ENCODE measurements around the gene ARMH1. TPM values are rescaled to one million over a fixed set of nuclear protein-coding genes. Genes with fewer than 3 reads are reported as not detected.

Gene ARMH1
- total and polyA plus RNA-seq, 2 donors (not counting 1 experiment from before 2014, with no cell fraction given): 10.2 to 225 TPM

DNA sequence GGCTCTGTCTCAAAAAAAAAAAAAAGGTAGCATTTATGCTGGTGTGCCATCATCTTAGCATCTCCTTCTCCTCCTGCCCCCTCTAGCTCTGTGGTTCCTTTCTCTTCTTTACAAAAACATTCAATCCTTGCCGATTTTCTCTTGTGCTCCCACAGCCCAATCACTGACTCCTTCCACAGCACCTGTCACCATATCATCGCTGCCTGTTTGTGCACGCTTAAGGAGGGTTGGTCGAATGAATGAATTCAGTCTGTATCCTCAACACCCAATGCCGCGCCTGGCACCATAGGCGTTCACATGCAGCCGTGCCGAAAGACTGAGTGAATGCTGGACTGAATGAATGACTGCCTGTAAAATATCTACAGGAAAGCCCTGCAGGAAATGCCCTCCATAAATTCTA, 48.5 kb downstream of the ARMH1 start:
- Histone ChIP-seq H3K9me3 (ENCODE audit: control extremely low read depth in 1 of 3, control insufficient read depth in 2 of 3, insufficient read depth in 1 of 3, low read length in 2 of 3) (peaks cover 0 to 6% (median 0%) of the 10 kb centered on the region in 3 donors), H3K4me1 (ENCODE audit: control insufficient read depth in 2 of 2, insufficient read depth in 2 of 2, low read length in 2 of 2) (peaks cover 37 to 42% of the 10 kb centered on the region in 2 donors), H3K27ac (ENCODE audit: low read length in 2 of 2) (peak overlapping the region; percentile 66 to 75), H3K79me2 (ENCODE audit: control insufficient read depth, insufficient read depth, low read length) (no peaks in the 10 kb centered on the region), H3K9ac (ENCODE audit: low read length) (peak overlapping the region; percentile 52), H2AFZ (ENCODE audit: insufficient read depth, low read depth, low read length, poor library complexity, severe bottlenecking) (no peak overlapping the region), H3K27me3 (replicated peaks in 1 of 4; ENCODE audit: control extremely low read depth in 1 of 4, control insufficient read depth in 3 of 4, insufficient read depth in 4 of 4, low read length in 3 of 4) (no peaks in the 10 kb centered on the region), H3K36me3 (replicated peaks in 1 of 2; ENCODE audit: control extremely low read depth in 1 of 2, control insufficient read depth in 1 of 2, extremely low read depth in 1 of 2, insufficient read depth in 2 of 2, low read length in 1 of 2) (no peaks in the 10 kb centered on the region), H4K20me1 (ENCODE audit: control insufficient read depth, insufficient read depth, low read length, poor library complexity, severe bottlenecking) (no peaks in the 10 kb centered on the region), H3K4me2 (replicated peaks; ENCODE audit: low read depth, low read length, poor library complexity, severe bottlenecking) (peak overlapping the region; percentile 80), H3K4me3 (ENCODE audit: control extremely low read depth in 1 of 5, extremely low read depth in 1 of 5, insufficient read depth in 1 of 5, low read depth in 2 of 5, low read length in 4 of 5) (peak overlapping the region; percentile 2 to 63 (median 39))
- no peaks in the 10 kb centered on the region for H3K9me3 Mint-ChIP-seq (ENCODE audit: insufficient read depth)
- no peaks in the 10 kb centered on the region for H3K27me3 Mint-ChIP-seq
- H3K4me1 Mint-ChIP-seq: peaks cover 59% of the 10 kb centered on the region
- ATAC-seq (ENCODE audit: low read depth) (no peak), DNase-seq (no peak)
- CTCF ChIA-PET: interaction anchor here (0.7 to 14.7 kb wide), 4 partner anchors 7 to 579 kb away, joined by 3 to 196 read pairs (median 6); partner anchors contain the start of genes RNU5D-1 and UROD
- TF ChIP-seq EZH2 (IDR thresholded peaks at IDR 0.05; ENCODE audit: borderline replicate concordance, insufficient read depth, low read depth, low read length, poor library complexity, severe bottlenecking) (no peak), CTCF (IDR thresholded peaks at IDR 0.05) (no peak)
- intact Hi-C loops (cut with micrococcal nuclease): loop anchor here (2.0 to 5.0 kb wide), 2 partner anchors 16 to 51 kb away; partner anchors contain the start of genes ARMH1, KIF2C and TMEM53
- peak overlapping the region; percentile 96 for H3K27ac Mint-ChIP-seq
- peak overlapping the region; percentile 66 for H3K4me3 Mint-ChIP-seq
- WGBS (ENCODE audit: insufficient coverage): no CpG with 5 or more reads among the region's 9 CpGs
- POLR2A ChIA-PET: interaction anchor here (2.2 to 4.3 kb wide), 3 partner anchors 7 to 85 kb away, joined by 21 to 50 read pairs (median 34); partner anchors contain the start of genes BTBD19, DYNLT4 and RNU5D-1

All from B cell (primary cell).